Activated CD8-positive, alpha-beta T cell treated with anti-CD3 and anti-CD28 coated beads for 36 hours (primary cell): ENCODE measurements around the gene PIK3R2. TPM values are rescaled to one million over a fixed set of nuclear protein-coding genes. Genes with fewer than 3 reads are reported as not detected.
A peak's percentile ranks its signal among the peaks of the same experiment; 100 is the strongest.

ENCODE experiments used
- ATAC-seq: fragments of 200-7000 bp; cut with Tn5 transposase; one replicate; pipeline ENCODE4 v1.10.0; 2021; ENCODE audit warnings: mild to moderate bottlenecking, moderate library complexity
- CTCF ChIA-PET: fragments of 350-600 bp; sonication (Branson Sonifier 250); formaldehyde crosslinking; loops from one replicate; lab custom pipeline; 2021; ENCODE audit warnings: antibody characterized with exemption; lab: Charles Lee
- POLR2A ChIA-PET: fragments of 350-600 bp; sonication (Branson Sonifier 250); formaldehyde crosslinking; loops from one replicate; lab custom pipeline; 2021; ENCODE audit warnings: antibody characterized with exemption; lab: Charles Lee
- DNase-seq: peaks from one replicate; pipeline ENCODE4 v3.0.0-alpha.2; 2020
- H3K27ac Mint-ChIP-seq: one replicate; pipeline ENCODE4 v1.8.0; 2021; ENCODE audit warnings: mild to moderate bottlenecking, mixed read lengths
- H3K27me3 Mint-ChIP-seq: one replicate; pipeline ENCODE4 v1.8.0; 2021; ENCODE audit warnings: mixed read lengths
- H3K36me3 Mint-ChIP-seq: one replicate; pipeline ENCODE4 v1.8.0; 2021; ENCODE audit warnings: low read depth, mixed read lengths
- H3K4me1 Mint-ChIP-seq: one replicate; pipeline ENCODE4 v1.8.0; 2021; ENCODE audit warnings: low read depth, mixed read lengths
- H3K4me3 Mint-ChIP-seq: one replicate; pipeline ENCODE4 v1.8.0; 2021; ENCODE audit warnings: mild to moderate bottlenecking, moderate library complexity, mixed read lengths
- H3K9me3 Mint-ChIP-seq: one replicate; pipeline ENCODE4 v1.8.0; 2021; ENCODE audit warnings: mixed read lengths
- CTCF ChIP-seq: fragments of 200-600 bp; IDR thresholded peaks from one replicate; pipeline ENCODE4 v1.8.0; 2022; ENCODE audit warnings: antibody characterized with exemption, mild to moderate bottlenecking
- intact Hi-C: fragments of 100-400 bp; cut with micrococcal nuclease; formaldehyde crosslinking; loops from one replicate; pipeline ENCODE4 v1.10.0; 2022
- total RNA-seq, 2 experiments: library from RNA; stranded (reverse); gene quantifications; one replicate each; pipeline ENCODE4 v1.2.3, GENCODE V29; 2021

Gene PIK3R2
- total RNA-seq, 2 experiments from 2014 or later, result 15.0 to 15.8 TPM

- no peaks in the 10 kb centered on the region for H3K9me3 Mint-ChIP-seq
- ATAC-seq (no peak), DNase-seq (no peak)
- H3K4me3 Mint-ChIP-seq, result peak overlapping the region; percentile 83
- H3K4me1 Mint-ChIP-seq, result peaks cover 15% of the 10 kb centered on the region
- CTCF ChIA-PET, result interaction anchor here (0.9 to 2.9 kb wide), 10 partner anchors 10 to 143 kb away, joined by 3 to 20 read pairs (median 4); partner anchors contain the start of genes ARRDC2 and RAB3A
- peaks cover 16% of the 10 kb centered on the region for H3K36me3 Mint-ChIP-seq
- intact Hi-C loops, result loop anchor here (10.0 kb wide), 1 partner anchor 146 kb away; the partner anchor contains the start of gene ARRDC2
- peak overlapping the region; percentile 96 for H3K27ac Mint-ChIP-seq
- no peak for TF ChIP-seq CTCF
- no peaks in the 10 kb centered on the region for H3K27me3 Mint-ChIP-seq
- POLR2A ChIA-PET, result interaction anchor here (0.6 to 2.8 kb wide), 15 partner anchors 10 to 768 kb away, joined by 3 to 18 read pairs (median 4); partner anchors contain the start of genes COPE, IL12RB1, JUND and MAST3
Observed at GRCh38 chr19:18150776-18151624, 2.0 kb upstream of the PIK3R2 start.

- peak overlapping the region; percentile 96 for H3K27ac Mint-ChIP-seq
- peak; percentile 79 for TF ChIP-seq CTCF
- ATAC-seq (peak; percentile 76), DNase-seq (peak; percentile 100)
- peaks cover 20% of the 10 kb centered on the region for H3K4me1 Mint-ChIP-seq
- intact Hi-C loops, result loop anchor here (10.0 kb wide), 1 partner anchor 148 kb away; the partner anchor contains the start of gene ARRDC2
- H3K36me3 Mint-ChIP-seq, result peaks cover 12% of the 10 kb centered on the region
- ChIA-PET CTCF (interaction anchor here (0.7 to 2.9 kb wide), 15 partner anchors 9 to 145 kb away, joined by 3 to 20 read pairs (median 4); partner anchors contain the start of gene ARRDC2), POLR2A (interaction anchor here (0.7 to 2.8 kb wide), 11 partner anchors 11 to 129 kb away, joined by 3 to 18 read pairs (median 6); partner anchors contain the start of genes IL12RB1 and JUND)
- H3K27me3 Mint-ChIP-seq, result no peaks in the 10 kb centered on the region
- H3K9me3 Mint-ChIP-seq, result no peaks in the 10 kb centered on the region
- H3K4me3 Mint-ChIP-seq, result peak overlapping the region; percentile 83
Observed at GRCh38 chr19:18152442-18152816, 534 bp upstream of the PIK3R2 start.

- ChIA-PET POLR2A (no interaction called here), CTCF (no interaction called here)
- peaks cover 8% of the 10 kb centered on the region for H3K36me3 Mint-ChIP-seq
- H3K4me1 Mint-ChIP-seq, result peaks cover 20% of the 10 kb centered on the region
- H3K9me3 Mint-ChIP-seq, result no peaks in the 10 kb centered on the region
- H3K27ac Mint-ChIP-seq, result peak overlapping the region; percentile 75
- peak overlapping the region; percentile 83 for H3K4me3 Mint-ChIP-seq
- intact Hi-C loops, result loop anchor here (10.0 kb wide), 1 partner anchor 149 kb away; the partner anchor contains the start of gene ARRDC2
- ATAC-seq, result no peak
- no peaks in the 10 kb centered on the region for H3K27me3 Mint-ChIP-seq
- TF ChIP-seq CTCF, result no peak
- peak; percentile 37 for DNase-seq
Observed at GRCh38 chr19:18153556-18154134, 682 bp downstream of the PIK3R2 start.

GRCh38 chr19:18155095-18156087, 2.4 kb downstream of the PIK3R2 start:
- ATAC-seq, result no peak
- CTCF ChIA-PET, result interaction anchor here (0.8 to 2.4 kb wide), 2 partner anchors 42 to 99 kb away, joined by 3 to 6 read pairs; no protein-coding TSS in a partner anchor
- intact Hi-C loops, result loop anchor here (10.0 kb wide), 1 partner anchor 151 kb away; the partner anchor contains the start of gene ARRDC2

More at GRCh38 chr19:18155095-18156087, 2.4 kb downstream of the PIK3R2 start:
- POLR2A ChIA-PET, result interaction anchor here (0.8 kb wide), 1 partner anchor 64 kb away, joined by 4 read pairs; no protein-coding TSS in a partner anchor
- H3K36me3 Mint-ChIP-seq, result peaks cover 9% of the 10 kb centered on the region
- no peak overlapping the region for H3K4me3 Mint-ChIP-seq
- TF ChIP-seq CTCF, result no peak
- no peaks in the 10 kb centered on the region for H3K9me3 Mint-ChIP-seq
- H3K27me3 Mint-ChIP-seq, result no peaks in the 10 kb centered on the region
- no peak for DNase-seq
- no peak overlapping the region for H3K27ac Mint-ChIP-seq
- peaks cover 22% of the 10 kb centered on the region for H3K4me1 Mint-ChIP-seq
